Heart right ventricle (tissue), 16 donors: ENCODE results near the gene PEX11G. TPM values are rescaled to one million over a fixed set of nuclear protein-coding genes. Genes with fewer than 3 reads are reported as not detected.

ENCODE experiments used
- ATAC-seq, 8 donors: fragments of 200-7000 bp; cut with Tn5 transposase; one replicate each; pipeline ENCODE4 v1.9.1; 2020; ENCODE audit warnings: mild to moderate bottlenecking in 8 of 8, moderate library complexity in 8 of 8, moderate number of reproducible peaks in 1 of 8
- DNase-seq, 2 donors: peaks; one replicate each; pipeline ENCODE4 v3.0.0-alpha.2; 2020
- H3K27ac ChIP-seq, 10 donors: fragments of 200-600 bp; sonication (generic) in 2 of 10; one replicate each; pipeline versions ENCODE4 v1.5.0 to v1.8.0; 2020 to 2022; ENCODE audit warnings: mild to moderate bottlenecking in 3 of 10
- H3K27me3 ChIP-seq, 7 donors: fragments of 200-600 bp; one replicate each; pipeline ENCODE4 v1.8.0; 2021 to 2022; ENCODE audit warnings: mild to moderate bottlenecking in 2 of 7
- H3K36me3 ChIP-seq, 9 donors: fragments of 200-600 bp; sonication (generic) in 1 of 9; one replicate each; pipeline versions ENCODE4 v1.5.0 to v1.8.0; 2020 to 2022; ENCODE audit warnings: mild to moderate bottlenecking in 2 of 9
- H3K4me1 ChIP-seq, 9 donors: fragments of 200-600 bp; sonication (generic) in 1 of 9; one replicate each; pipeline versions ENCODE4 v1.5.0 to v1.8.0; 2020 to 2022; ENCODE audit warnings: mild to moderate bottlenecking in 4 of 9
- H3K4me3 ChIP-seq, 10 donors: fragments of 200-600 bp; sonication (generic) in 2 of 10; one replicate each; pipeline versions ENCODE4 v1.5.0 to v1.8.0; 2020 to 2022; ENCODE audit warnings: mild to moderate bottlenecking in 7 of 10, moderate library complexity in 2 of 10
- H3K9me3 ChIP-seq, 11 donors: fragments of 200-600 bp in 10 of 11; sonication (generic) in 2 of 11; one replicate each; pipeline versions ENCODE4 v1.5.0 to v1.8.0; 2013 to 2022; ENCODE audit warnings: mild to moderate bottlenecking in 2 of 11, control low read depth in 1 of 11, moderate library complexity in 1 of 11
- WGBS, 2 donors: extraction: QIAGEN DNeasy Blood & Tissue Kit; methylation state at CpG; one replicate each; pipeline ENCODE4 v1.1.7; 2013; ENCODE audit warnings: inconsistent platforms in 1 of 2; 5-methylcytosine and 5-hydroxymethylcytosine counted together
- intact Hi-C, 10 donors: fragments of 100-400 bp; cut with DNase I; formaldehyde crosslinking; loops; one replicate each; pipeline versions ENCODE4 v1.11.1 to v1.14.2; 2022
- polyA plus RNA-seq, 2 donors: library from polyadenylated mRNA; stranded (reverse); fragments of 200-250 nt; gene quantifications; one replicate each; pipeline ENCODE4 v1.2.3, GENCODE V29; 2013
- total RNA-seq, 10 donors: library from RNA; stranded (reverse); fragmentation: NEBNext Ultra II Directional in 3 of 10; extraction: Animal tissue kit (Norgen Biotek cat#: 25700) in 3 of 10; gene quantifications; one replicate each; pipeline versions ENCODE4 v1.2.1 to v1.2.4, GENCODE V29; 2021 to 2023
- TF ChIP-seq, protein P1 (sequence below), 9 donors: fragments of 200-600 bp; sonication (generic) in 2 of 9; IDR thresholded peaks; one replicate each; pipeline versions ENCODE4 v1.5.0 to v1.8.0; 2021 to 2022; ENCODE audit warnings: antibody characterized with exemption in 9 of 9, mild to moderate bottlenecking in 5 of 9, moderate library complexity in 1 of 9
- donor health status: Arrhythmogenic right ventricular cardiomyopathy.
- donor health status: ischemic (EF 13 %, LVEDD 7.1; RV severe dilation, severe dysfunction).
- donor health status: healthy with polysubstance abuse.
- donor health status: DM: no; HTN: yes; CAD: no.
- donor health status: DM: no; HTN: no; CAD: no.
- donor health status: ischemic (EF 25% LVEDD 6.9; RV normal size, moderate dysfunction).
- donor health status: ischemic (EF 25% LVEDD 5.7; RV mildly dilated, moderate dysfunction).
- donor health status: healthy.
- donor health status: DM: yes; HTN: yes; CAD: no.
- donor health status: Ischemic cardiomyopathy.
- donor health status: ischemic (EF 35%, LVEDD 5.7; RV mildly dilated, moderate dysfunction).
- donor health status: nonischemic (EF 11% LVEDD 7.7; RV severe dilation, severe dysfunction).
- donor health status: DM: yes; HTN: yes; CAD: no.
- donor health status: PGD.
- donor health status: ischemic (EF 29% LVEDD 5.4; RV normal size, mild dysfunction).
- donor health status: nonischemic (EF 23%, LVEDD 6.1; RV moderate dilation, normal function).

PEX11G gene
- total and polyA plus RNA-seq, 12 donors: 0.95 to 3.9 (median 1.9) TPM

DNA sequence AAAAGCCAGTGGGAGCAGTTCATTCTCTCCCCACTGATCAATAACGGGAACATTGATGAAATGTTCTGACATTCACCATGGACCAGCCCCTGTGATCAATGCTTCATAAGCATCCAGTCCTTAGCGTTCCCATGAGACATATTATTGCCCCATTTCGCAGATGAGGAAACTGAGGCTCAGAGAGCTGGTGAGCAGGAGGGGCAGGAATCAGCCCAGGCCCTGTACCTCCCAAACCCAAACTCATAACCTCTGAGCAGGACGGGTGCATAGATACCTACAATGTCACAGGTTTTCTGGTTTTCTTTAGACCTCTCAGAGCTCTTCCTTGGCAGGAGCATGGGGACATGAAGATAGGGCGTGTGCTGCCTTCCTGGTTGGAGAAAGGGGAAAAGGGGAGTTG, 35.7 kb upstream of the PEX11G start:
- WGBS, 2 donors: 91 to 97% methylated on average over 5 of the region's 5 CpGs
- DNase-seq (no peak), ATAC-seq (no peak)
- H3K27me3 ChIP-seq: no peaks in the 10 kb centered on the region
- intact Hi-C loops: loop anchor here in 3 of 10 donors (5.0 to 10.0 kb wide), 2 partner anchors 37 to 130 kb away; partner anchors contain the start of gene PEX11G (in 2 of the 3)
- no peak overlapping the region for H3K4me3 ChIP-seq
- peaks cover 7 to 33% (median 19%) of the 10 kb centered on the region in 9 donors for H3K4me1 ChIP-seq
- H3K9me3 ChIP-seq: no peaks in the 10 kb centered on the region
- TF ChIP-seq, protein P1, sequence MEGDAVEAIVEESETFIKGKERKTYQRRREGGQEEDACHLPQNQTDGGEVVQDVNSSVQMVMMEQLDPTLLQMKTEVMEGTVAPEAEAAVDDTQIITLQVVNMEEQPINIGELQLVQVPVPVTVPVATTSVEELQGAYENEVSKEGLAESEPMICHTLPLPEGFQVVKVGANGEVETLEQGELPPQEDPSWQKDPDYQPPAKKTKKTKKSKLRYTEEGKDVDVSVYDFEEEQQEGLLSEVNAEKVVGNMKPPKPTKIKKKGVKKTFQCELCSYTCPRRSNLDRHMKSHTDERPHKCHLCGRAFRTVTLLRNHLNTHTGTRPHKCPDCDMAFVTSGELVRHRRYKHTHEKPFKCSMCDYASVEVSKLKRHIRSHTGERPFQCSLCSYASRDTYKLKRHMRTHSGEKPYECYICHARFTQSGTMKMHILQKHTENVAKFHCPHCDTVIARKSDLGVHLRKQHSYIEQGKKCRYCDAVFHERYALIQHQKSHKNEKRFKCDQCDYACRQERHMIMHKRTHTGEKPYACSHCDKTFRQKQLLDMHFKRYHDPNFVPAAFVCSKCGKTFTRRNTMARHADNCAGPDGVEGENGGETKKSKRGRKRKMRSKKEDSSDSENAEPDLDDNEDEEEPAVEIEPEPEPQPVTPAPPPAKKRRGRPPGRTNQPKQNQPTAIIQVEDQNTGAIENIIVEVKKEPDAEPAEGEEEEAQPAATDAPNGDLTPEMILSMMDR (IDR thresholded peaks at IDR 0.05): no peak
- no peak overlapping the region for H3K27ac ChIP-seq
- peaks cover 0 to 66% (median 6%) of the 10 kb centered on the region in 9 donors for H3K36me3 ChIP-seq

DNA sequence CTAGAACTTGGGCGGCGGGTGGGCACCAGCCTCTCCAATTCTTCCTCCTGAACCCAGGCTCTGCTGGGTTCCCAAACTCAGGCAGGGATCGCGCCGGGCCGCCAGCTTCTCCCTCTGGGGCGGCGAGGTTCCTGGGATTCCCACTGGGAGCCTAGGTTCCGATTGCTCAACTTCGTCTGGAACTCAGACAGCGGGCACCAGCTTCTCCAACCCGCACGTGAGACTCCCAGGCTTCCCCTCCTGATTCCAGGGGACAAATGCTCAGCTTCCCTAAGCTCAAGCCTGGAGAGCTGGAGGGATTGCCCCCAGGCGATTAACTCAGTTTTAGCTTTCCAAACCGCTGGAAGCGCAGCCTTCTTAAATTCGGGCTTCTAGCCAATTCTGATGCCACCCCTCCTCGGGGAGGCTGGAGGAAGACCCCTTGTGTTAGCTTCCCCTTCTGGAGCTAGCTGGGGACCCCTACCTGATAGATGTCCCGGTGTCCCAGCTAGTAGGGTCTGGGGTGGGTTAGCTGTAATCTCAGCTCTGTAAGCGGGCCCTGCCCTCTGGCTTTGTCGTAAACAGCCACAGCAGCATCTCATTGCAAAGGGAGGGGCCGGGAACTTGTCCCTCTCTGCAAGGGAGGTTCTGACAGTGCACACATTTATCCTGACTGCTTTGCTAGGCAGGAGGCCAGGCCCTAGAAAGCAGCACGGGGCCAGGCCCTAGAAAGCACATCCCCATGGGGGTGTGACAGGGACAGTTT, 34.3 kb upstream of the PEX11G start:
- peak overlapping the region; percentile 76 to 98 (median 82) for H3K4me3 ChIP-seq
- H3K9me3 ChIP-seq: no peaks in the 10 kb centered on the region
- 7 to 10% methylated on average over 23 of the region's 23 CpGs for WGBS, 2 donors
- peaks cover 0 to 57% (median 6%) of the 10 kb centered on the region in 9 donors for H3K36me3 ChIP-seq
- peak in 1 of 8 donors; percentile 1 for ATAC-seq
- H3K27ac ChIP-seq: peak overlapping the region in 8 of 10 donors; percentile 40 to 88 (median 60)
- peaks cover 7 to 33% (median 19%) of the 10 kb centered on the region in 9 donors for H3K4me1 ChIP-seq
- TF ChIP-seq, protein P1 (IDR thresholded peaks at IDR 0.05): no peak
- intact Hi-C loops: loop anchor here in 3 of 10 donors (5.0 to 10.0 kb wide), 2 partner anchors 36 to 128 kb away; partner anchors contain the start of gene PEX11G (in 2 of the 3)
- no peaks in the 10 kb centered on the region for H3K27me3 ChIP-seq
- DNase-seq: no peak

DNA sequence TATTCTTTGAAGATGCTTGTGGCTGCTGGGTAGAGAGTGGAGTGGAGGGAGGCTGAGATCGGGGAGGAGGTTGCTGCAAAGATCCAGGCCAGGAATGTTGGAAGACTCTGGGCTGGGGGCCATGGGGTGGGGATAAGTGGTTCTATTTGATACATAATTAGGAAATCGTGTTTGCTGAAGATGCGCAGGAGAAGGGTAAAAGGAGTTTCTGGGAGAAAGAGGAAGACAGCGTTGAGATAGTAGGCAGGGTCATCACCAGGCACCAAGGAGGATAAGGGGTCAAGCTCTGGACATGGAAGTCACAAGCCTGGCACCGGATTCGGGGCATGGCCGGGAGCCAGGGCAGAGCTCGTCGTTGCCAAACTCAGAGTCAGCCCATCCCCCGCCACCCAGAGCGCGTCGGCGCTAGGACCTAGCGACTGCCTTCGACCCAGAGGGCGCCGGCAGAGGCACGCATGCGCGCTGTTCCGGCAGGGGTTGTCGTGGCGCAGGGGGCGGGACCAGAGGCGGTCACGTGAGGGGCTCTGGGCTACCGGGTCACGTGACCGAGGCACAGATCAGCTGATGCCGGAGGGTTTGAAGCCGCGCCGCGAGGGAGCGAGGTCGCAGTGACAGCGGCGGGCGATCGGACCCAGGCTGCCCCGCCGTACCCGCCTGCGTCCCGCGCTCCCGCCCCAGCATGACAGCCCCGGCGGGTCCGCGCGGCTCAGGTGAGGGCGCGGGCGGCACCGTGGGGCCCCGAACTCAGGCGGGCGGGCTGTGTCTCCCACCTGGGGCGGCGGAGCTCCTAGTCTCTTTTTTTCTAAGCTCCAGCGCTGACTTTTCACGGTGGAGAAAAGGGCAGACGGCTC, 33.5 kb upstream of the PEX11G start, which contains the start of gene MCOLN1:
Gene MCOLN1, plus strand, starts transcription at position 553 of the 851 bp plus-strand sequence. Its CDS starts 127 bp downstream, at position 680.
- WGBS, 2 donors: 1% methylated on average over 62 to 65 of the region's 65 CpGs
- intact Hi-C loops: loop anchor here in 3 of 10 donors (5.0 to 10.0 kb wide), 2 partner anchors 35 to 127 kb away; partner anchors contain the start of gene PEX11G (in 2 of the 3)
- DNase-seq (peak; percentile 99 to 100), ATAC-seq (peak; percentile 92 to 98 (median 94))
- TF ChIP-seq, protein P1 (IDR thresholded peaks at IDR 0.05): no peak
- H3K4me1 ChIP-seq: peaks cover 7 to 28% (median 20%) of the 10 kb centered on the region in 9 donors
- peaks cover 0 to 49% (median 6%) of the 10 kb centered on the region in 9 donors for H3K36me3 ChIP-seq
- peak within 1 kb of the TSS; percentile 76 to 98 (median 82) for H3K4me3 ChIP-seq
- no peaks in the 10 kb centered on the region for H3K9me3 ChIP-seq
- H3K27me3 ChIP-seq: no peaks in the 10 kb centered on the region
- H3K27ac ChIP-seq: peak within 1 kb of the TSS in 9 of 10 donors; percentile 7 to 88 (median 62)
